ENCODE data around the gene YIPF1.

- TF ChIP-seq GATA2 (IDR thresholded peaks at IDR 0.05; ENCODE audit: low read depth, low read length): no peak
- no peak for TF ChIP-seq GATA3 (IDR thresholded peaks at IDR 0.05; ENCODE audit: low read depth, low read length)
Measured at GRCh38 chr1:53871221-53871620, 18.4 kb downstream of the YIPF1 start.

Measured in SH-SY5Y (cell line).